ENCODE results near the gene TSPAN32.

Gene TSPAN32

DNA sequence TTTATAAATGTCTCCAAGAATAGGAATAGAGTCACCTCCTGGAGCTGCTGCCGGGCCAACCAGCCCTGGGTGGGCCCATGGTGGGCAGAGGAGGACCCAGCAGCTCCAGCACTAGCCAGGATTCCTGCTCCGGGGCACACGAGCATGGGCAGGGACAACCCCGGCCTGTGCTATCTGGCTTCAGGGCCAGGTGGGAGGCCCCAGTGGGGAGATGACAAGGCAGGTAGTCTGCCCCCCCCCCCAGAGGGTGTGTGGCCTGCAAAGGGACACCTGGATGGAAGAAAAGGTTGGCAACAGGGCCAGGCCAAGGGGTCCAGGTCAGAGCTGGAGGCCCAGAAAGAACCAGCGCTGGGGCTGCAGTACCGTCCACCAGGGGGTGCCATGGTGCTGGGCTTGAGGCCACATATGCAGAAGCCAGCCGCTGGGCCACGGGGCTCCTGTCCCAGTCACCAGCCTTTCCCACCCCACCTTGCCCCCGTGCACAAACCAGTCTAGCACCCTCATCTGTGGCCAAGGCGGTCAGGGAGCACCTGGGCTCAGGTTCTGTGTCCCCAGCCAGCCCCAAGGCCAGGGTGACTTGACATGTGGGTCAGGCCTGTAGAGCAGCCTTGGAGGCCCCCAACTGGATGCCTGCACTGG is 3.4 kb downstream of the TSPAN32 start:
- peak; percentile 10 for DNase-seq

DNA sequence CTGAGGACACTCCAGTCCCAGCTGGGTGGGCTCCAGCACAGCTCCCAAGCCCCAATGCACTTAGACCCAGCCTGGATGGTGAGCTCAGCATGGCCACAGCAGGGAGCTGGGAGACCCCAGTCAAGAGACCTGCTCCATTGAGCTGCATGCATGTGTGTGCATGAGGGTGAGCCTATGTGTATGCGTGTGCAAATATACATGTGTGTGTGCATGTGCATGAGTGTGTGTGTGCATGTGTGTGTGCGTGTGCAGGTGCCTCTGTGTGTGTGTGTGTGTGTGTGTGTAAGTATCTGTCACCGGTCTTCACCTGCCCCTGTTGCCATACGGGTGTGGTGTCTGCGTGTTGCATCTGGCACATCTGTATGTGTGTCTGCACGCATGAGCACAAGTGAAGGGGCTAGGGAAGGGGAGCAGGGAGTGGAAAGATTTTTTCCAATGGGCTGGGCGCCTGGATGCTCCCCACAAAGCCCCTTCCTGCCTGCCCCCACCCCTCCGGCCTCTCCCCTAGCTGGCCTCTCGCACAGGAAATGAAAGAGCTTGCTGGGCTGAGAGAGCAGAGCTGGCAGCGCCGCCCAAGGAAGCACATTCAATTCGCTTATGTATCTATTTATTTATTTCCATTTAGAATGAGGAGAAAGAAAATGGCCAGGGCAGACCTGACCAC is 4.1 kb downstream of the TSPAN32 start:
- DNase-seq: no peak

DNA sequence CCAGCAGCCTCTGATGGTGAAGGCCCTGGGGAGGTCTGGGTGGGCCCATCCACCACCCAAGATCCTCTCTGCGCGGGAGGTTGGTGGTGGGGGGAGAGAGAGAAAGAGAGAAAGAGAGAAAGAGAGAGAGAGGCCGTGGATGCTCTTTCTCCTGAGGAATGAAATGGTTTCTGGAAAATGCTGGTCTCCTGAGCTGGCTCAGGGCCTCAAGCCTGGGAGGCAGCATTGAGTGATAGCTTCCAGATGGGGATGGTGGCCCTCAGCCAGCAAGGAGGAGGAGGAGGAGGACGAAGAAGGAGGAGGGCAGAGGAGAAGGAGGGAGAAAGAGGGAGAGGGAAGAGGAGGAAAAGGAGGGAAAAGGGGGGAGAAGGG is 4.6 kb downstream of the TSPAN32 start:
- no peak for DNase-seq

- DNase-seq: no peak
Measured at GRCh38 chr11:2306877-2307500, 5.2 kb downstream of the TSPAN32 start.

- no peak for DNase-seq
Measured at GRCh38 chr11:2307501-2308331, 5.9 kb downstream of the TSPAN32 start.

- no peak for DNase-seq
Measured at GRCh38 chr11:2308713-2309112, 6.9 kb downstream of the TSPAN32 start.

- no peak for DNase-seq
Measured at GRCh38 chr11:2309251-2310072, 7.6 kb downstream of the TSPAN32 start.

- no peak for DNase-seq
Measured at GRCh38 chr11:2310073-2310785, 8.4 kb downstream of the TSPAN32 start.

DNA sequence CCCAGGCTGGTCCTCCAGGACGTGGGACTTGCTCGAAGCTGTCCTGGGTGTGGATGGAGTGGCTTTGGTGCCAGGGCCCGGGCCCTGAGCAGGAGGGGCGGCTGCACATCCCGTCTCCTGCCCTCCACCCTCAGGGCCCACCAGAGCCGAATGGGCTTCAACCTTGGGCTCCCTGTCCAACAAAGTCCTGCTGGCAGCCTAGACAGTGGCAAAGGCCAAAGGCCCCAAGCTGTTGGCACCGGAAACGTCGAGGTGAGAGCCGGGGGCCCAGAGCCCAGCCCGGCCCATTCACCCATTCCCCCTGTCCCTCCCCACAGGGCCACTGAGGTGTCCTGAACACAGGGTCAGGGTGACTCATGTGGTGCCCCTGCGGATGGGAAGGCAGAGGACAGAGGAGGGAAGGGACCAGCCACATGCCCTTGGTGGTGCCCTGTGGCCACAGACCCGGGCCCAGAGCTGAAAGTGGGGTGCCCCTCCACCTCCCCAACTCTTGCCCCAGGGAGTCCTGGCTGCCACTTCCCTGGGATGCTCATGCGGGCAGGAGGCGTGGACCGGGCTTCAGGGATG is 9.1 kb downstream of the TSPAN32 start:
- no peak for DNase-seq

DNA sequence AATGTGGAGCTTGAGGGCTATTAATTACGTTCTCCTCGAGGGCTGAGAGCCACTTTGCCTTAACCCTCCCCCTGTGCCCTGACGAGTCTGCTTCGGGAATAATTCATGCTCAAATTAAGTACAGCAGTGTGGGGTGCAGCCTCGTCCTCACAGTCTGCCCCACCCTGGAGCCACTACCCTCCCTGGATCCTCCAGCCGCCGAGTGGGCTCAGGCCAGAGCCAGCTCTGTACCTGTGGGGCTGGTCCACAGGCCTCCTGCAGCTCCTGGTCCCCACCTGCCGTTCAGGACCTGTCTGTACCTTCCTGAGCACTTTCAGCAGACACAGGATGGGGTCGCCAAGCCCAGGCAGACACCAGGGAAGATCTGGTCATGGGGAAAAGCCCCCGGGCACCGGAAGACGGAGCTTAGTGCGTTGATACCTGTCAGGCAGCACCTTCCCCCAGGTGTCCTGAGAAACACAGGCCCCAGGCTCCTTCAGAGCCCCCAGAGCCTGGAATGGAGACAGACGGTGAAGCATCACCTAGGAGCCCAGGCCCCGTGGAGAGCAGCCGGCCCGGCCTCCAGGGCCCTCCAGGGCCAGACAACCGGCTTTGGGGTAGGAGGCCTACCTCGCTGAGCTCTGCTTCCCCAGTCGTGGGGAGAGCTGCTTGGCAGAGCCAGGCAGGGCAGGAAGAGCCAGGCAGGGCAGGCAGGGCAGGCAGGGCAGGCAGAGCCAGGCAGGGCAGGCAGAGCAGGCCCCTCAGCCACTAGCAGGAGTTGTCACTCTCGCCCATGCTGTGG is 9.7 kb downstream of the TSPAN32 start:
- DNase-seq: no peak

DNA sequence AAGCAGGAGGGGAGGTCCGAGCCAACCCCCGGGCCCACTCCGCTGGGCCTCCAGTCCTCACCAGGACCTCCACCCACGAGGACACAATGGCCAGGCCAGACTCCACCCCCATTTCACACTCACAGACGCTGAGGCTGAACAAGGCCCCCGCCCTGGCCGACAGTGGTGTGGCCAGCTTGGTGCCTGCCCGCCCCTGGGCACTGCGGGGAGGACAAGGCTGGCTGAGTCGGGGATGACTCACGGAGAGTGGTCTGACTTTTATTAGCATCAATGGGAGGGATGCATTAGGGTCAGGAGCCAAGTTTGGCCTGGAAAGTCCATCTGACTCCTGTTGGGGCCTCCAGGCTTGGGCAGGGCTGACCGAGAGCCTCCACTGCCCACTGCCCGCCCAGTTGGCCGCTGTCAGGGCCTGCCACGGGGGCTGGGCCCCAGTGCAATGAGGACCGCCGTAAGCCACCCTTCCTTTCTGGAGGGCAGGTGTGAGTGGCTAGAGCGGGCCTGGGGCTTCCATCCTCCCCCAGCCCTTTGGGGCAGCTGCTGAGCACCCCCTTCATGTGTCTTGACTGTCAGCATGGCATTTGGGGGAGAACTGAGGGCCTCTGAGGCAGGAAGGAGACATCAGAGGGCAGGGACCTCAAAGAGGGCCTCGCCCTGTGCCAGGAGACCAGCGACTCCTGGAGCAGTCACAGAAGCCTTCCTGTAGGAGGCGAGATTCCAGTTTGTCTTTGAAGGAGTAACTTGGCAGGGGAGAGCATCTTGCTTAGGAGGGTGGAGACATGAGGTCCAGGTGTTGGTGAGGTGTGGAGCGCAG is 10.6 kb downstream of the TSPAN32 start:
- DNase-seq: no peak

- DNase-seq: no peak
Measured at GRCh38 chr11:2313051-2313951, 11.5 kb downstream of the TSPAN32 start.

DNA sequence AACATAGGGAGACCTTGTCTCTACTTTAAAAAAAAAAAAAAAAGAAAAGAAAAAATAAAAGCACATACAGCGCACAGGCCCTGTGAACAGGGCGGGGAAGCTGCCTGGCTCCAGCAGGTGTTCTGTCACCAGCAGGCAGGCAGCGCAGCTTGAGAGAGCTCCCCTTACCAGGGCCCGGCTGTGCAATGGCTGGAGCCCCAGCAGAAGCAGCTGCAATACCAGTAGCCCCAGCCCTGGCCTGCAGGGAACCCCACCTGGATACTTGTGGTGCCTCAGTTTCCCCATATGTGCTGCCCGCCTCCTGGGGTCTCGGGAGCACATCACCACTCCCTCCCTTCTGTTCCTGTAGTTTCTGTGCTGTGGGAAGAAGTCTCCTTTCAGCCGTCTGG is 12.3 kb downstream of the TSPAN32 start:
- no peak for DNase-seq

GRCh38 chr11:2314525-2315394 is 12.9 kb downstream of the TSPAN32 start:
- DNase-seq: no peak

DNA sequence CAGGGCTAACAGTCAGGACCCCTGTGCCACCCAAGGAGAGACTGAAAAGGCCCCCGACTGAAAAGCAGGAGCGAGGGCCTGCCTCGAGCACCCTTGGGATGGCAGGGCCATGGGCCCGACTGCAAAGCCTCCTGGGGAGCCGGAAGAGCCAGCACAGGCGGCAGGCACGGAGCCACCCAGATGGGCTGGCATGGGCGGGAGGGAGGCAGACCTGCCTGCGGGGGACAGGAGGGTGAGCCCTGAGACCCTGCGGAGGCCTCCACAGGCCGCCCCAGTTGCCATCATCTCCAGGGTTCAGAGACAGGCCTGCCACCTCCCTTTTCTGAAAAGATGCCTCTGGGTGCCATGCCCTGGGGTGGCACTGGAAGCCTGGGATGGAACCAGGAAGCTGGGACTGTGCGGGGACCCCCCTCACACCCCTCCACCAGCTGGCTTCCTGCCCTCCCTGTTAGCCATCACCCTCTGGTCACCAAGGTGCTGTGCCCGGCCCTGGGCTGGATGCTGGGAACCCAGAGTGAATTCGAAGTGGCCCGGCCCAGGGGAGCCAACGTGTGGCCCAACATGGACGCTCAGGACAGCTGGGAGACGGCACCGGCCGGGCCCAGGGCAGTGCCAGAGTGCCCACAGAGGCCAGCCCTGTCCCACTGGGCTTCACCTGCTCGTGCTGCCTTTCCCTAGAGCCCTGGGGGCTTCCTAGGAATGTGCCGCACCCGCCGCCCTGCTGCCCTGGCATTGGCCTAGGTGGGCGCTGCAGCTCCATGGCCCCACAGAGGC is 13.8 kb downstream of the TSPAN32 start:
- DNase-seq: no peak

- DNase-seq: no peak
Measured at GRCh38 chr11:2316169-2316962, 14.6 kb downstream of the TSPAN32 start.

Measured in NCI-H774 (cell line).